ENCODE data around the gene WDR44.

DNA sequence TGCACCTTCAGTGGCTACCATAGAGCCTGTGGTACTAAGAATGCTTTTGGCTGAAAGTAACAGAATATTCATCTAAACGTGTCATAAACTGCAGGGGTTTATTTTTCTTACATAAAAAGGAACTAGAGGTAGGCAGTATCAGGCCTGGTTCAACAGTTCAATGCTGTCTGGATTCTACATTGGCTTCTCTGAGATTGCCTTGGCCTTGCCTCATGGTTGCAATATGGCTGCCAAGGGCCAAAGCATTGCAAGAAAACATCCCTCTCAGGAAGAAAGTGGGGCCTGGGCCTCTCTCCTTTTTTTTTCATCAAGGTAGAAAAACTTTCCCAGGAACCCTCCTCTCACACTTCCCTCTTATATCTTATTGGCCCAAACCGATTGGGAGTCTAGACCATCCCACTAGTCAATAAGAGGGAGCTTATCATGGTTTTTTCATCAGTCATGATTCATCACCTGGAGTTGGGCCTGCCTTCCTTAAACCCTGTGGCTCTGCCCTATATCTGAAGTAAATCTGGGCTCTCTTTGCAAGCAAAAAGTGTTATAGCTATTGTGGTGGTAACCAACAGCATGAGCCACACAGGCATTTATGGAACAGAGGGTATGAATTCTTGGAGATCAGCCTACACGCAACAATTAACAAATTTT, 147.9 kb downstream of the WDR44 start:
- TF ChIP-seq, protein P1, sequence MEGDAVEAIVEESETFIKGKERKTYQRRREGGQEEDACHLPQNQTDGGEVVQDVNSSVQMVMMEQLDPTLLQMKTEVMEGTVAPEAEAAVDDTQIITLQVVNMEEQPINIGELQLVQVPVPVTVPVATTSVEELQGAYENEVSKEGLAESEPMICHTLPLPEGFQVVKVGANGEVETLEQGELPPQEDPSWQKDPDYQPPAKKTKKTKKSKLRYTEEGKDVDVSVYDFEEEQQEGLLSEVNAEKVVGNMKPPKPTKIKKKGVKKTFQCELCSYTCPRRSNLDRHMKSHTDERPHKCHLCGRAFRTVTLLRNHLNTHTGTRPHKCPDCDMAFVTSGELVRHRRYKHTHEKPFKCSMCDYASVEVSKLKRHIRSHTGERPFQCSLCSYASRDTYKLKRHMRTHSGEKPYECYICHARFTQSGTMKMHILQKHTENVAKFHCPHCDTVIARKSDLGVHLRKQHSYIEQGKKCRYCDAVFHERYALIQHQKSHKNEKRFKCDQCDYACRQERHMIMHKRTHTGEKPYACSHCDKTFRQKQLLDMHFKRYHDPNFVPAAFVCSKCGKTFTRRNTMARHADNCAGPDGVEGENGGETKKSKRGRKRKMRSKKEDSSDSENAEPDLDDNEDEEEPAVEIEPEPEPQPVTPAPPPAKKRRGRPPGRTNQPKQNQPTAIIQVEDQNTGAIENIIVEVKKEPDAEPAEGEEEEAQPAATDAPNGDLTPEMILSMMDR (IDR thresholded peaks at IDR 0.05; ENCODE audit: insufficient read depth, low read length): no peak
- no peak for TF ChIP-seq GABPA (IDR thresholded peaks at IDR 0.05; ENCODE audit: low read depth)
- no peak for TF ChIP-seq POLR2AphosphoS5 (IDR thresholded peaks at IDR 0.05; ENCODE audit: low read depth)
- TF ChIP-seq, protein P2, sequence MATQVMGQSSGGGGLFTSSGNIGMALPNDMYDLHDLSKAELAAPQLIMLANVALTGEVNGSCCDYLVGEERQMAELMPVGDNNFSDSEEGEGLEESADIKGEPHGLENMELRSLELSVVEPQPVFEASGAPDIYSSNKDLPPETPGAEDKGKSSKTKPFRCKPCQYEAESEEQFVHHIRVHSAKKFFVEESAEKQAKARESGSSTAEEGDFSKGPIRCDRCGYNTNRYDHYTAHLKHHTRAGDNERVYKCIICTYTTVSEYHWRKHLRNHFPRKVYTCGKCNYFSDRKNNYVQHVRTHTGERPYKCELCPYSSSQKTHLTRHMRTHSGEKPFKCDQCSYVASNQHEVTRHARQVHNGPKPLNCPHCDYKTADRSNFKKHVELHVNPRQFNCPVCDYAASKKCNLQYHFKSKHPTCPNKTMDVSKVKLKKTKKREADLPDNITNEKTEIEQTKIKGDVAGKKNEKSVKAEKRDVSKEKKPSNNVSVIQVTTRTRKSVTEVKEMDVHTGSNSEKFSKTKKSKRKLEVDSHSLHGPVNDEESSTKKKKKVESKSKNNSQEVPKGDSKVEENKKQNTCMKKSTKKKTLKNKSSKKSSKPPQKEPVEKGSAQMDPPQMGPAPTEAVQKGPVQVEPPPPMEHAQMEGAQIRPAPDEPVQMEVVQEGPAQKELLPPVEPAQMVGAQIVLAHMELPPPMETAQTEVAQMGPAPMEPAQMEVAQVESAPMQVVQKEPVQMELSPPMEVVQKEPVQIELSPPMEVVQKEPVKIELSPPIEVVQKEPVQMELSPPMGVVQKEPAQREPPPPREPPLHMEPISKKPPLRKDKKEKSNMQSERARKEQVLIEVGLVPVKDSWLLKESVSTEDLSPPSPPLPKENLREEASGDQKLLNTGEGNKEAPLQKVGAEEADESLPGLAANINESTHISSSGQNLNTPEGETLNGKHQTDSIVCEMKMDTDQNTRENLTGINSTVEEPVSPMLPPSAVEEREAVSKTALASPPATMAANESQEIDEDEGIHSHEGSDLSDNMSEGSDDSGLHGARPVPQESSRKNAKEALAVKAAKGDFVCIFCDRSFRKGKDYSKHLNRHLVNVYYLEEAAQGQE (IDR thresholded peaks at IDR 0.05; ENCODE audit: insufficient replicate concordance, low read depth): no peak
- TF ChIP-seq SPI1 (IDR thresholded peaks at IDR 0.05; ENCODE audit: borderline replicate concordance, low read depth): no peak
